ENCODE measurements around the gene ZNF574.

GRCh38 chr19:42057846-42058245, 18.1 kb upstream of the ZNF574 start:
- no peak for TF ChIP-seq EZH2 (IDR thresholded peaks at IDR 0.05; ENCODE audit: borderline replicate concordance, low read length)
- no peak for TF ChIP-seq CTCF (conservative IDR thresholded peaks at IDR 0.05 in 1 of 2, IDR thresholded peaks at IDR 0.05 in 1 of 2; ENCODE audit: extremely low read depth in 1 of 2, insufficient read depth in 1 of 2, low read depth in 1 of 2, low read length in 2 of 2)
